CD4-positive, alpha-beta T cell treated with Interleukin-1 beta for 1 hour (primary cell): ENCODE results near the gene RAB31.
A peak's percentile ranks its signal among the peaks of the same experiment; 100 is the strongest.

Experiments
- DNase-seq, 2 donors: peaks; one replicate each; pipeline ENCODE4 v3.0.0-alpha.2; 2020 to 2022

RAB31 gene

GRCh38 chr18:9739516-9739915 is 31.4 kb downstream of the RAB31 start:
- DNase-seq = no peak

GRCh38 chr18:9740071-9740470 is 32.0 kb downstream of the RAB31 start:
- DNase-seq = no peak

- no peak for DNase-seq
These were observed 33.3 kb downstream of the RAB31 start for GRCh38 chr18:9741406-9741792.

GRCh38 chr18:9741793-9742523 is 33.9 kb downstream of the RAB31 start:
- DNase-seq = no peak

- no peak for DNase-seq
These were observed 34.5 kb downstream of the RAB31 start for GRCh38 chr18:9742524-9743131.

- DNase-seq = peak in 1 of 2 donors; percentile 42
These were observed 35.3 kb downstream of the RAB31 start for GRCh38 chr18:9743200-9744016.

GRCh38 chr18:9746958-9747357 is 38.9 kb downstream of the RAB31 start:
- no peak for DNase-seq

GRCh38 chr18:9749611-9750010 is 41.5 kb downstream of the RAB31 start:
- DNase-seq = no peak

- no peak for DNase-seq
These were observed 42.0 kb downstream of the RAB31 start for GRCh38 chr18:9750112-9750511.

GRCh38 chr18:9750606-9751304 is 42.7 kb downstream of the RAB31 start:
- no peak for DNase-seq

GRCh38 chr18:9751371-9752031 is 43.4 kb downstream of the RAB31 start:
- no peak for DNase-seq

GRCh38 chr18:9753846-9754245 is 45.7 kb downstream of the RAB31 start:
- no peak for DNase-seq

GRCh38 chr18:9755110-9755509 is 47.0 kb downstream of the RAB31 start:
- DNase-seq = no peak

GRCh38 chr18:9755615-9756014 is 47.5 kb downstream of the RAB31 start:
- DNase-seq = peak in 1 of 2 donors; percentile 38

GRCh38 chr18:9756271-9756932 is 48.3 kb downstream of the RAB31 start:
- no peak for DNase-seq

- DNase-seq = no peak
These were observed 48.9 kb downstream of the RAB31 start for GRCh38 chr18:9756933-9757470.

GRCh38 chr18:9757827-9758621 is 49.9 kb downstream of the RAB31 start:
- DNase-seq = no peak

GRCh38 chr18:9758624-9759075 is 50.5 kb downstream of the RAB31 start:
- no peak for DNase-seq

GRCh38 chr18:9760641-9761040 is 52.5 kb downstream of the RAB31 start:
- DNase-seq = no peak

GRCh38 chr18:9762526-9762925 is 54.4 kb downstream of the RAB31 start:
- no peak for DNase-seq

GRCh38 chr18:9763157-9763556 is 55.1 kb downstream of the RAB31 start:
- no peak for DNase-seq
